Stomach (tissue), 19 donors: Measurements from ENCODE around the gene SH2D5. TPM values are rescaled to one million over a fixed set of nuclear protein-coding genes. Genes with fewer than 3 reads are reported as not detected.
A peak's percentile ranks its signal among the peaks of the same experiment; 100 is the strongest.

Source experiments
- DNase-seq, 2 donors: peaks; one replicate each; pipeline versions ENCODE4 v3.0.0 to v3.0.0-alpha.2; 2013 to 2019
- H3K27ac ChIP-seq, 5 donors: fragments of 200-600 bp in 4 of 5; sonication (generic) in 4 of 5; one replicate each; pipeline ENCODE4 v1.5.1; 2013 to 2019; ENCODE audit warnings: mild to moderate bottlenecking in 1 of 5, moderate library complexity in 1 of 5
- H3K27me3 ChIP-seq, 3 donors: fragments of 200-600 bp; sonication (generic); one replicate each; pipeline ENCODE4 v1.5.1; 2017 to 2019; ENCODE audit warnings: mixed run types in 1 of 3
- H3K36me3 ChIP-seq, 4 donors: fragments of 200-600 bp; sonication (generic); 1 replicate in 3 of 4; 2 replicates in 1 of 4; pipeline ENCODE4 v1.5.1; 2016 to 2019
- H3K4me1 ChIP-seq, 4 donors: fragments of 200-600 bp; sonication (generic); one replicate each; pipeline ENCODE4 v1.5.1; 2016 to 2019
- H3K4me3 ChIP-seq, 4 donors: fragments of 200-600 bp; sonication (generic) in 3 of 4; one replicate each; pipeline ENCODE4 v1.5.1; 2016 to 2019; ENCODE audit warnings: mild to moderate bottlenecking in 1 of 4
- H3K9me3 ChIP-seq, 4 donors: fragments of 200-600 bp; sonication (generic); one replicate each; pipeline ENCODE4 v1.5.1; 2016 to 2019
- CTCF ChIP-seq, 7 experiments: fragments of 450-650 bp in 4 of 7; fragments of 200-600 bp in 3 of 7; sonication (generic) in 3 of 7; IDR thresholded peaks; one replicate each; pipeline ENCODE4 v1.5.1; 2016 to 2019; ENCODE audit warnings: antibody characterized with exemption in 7 of 7, control low read depth in 2 of 7, mild to moderate bottlenecking in 1 of 7
- EP300 ChIP-seq: sonication (generic); formaldehyde crosslinking; IDR thresholded peaks from one replicate; pipeline ENCODE4 v1.6.1; 2017; ENCODE audit warnings: antibody characterized with exemption
- POLR2A ChIP-seq, 4 donors: fragments of 450-650 bp; IDR thresholded peaks; one replicate each; pipeline ENCODE4 v1.6.1; 2016; ENCODE audit warnings: antibody characterized with exemption in 4 of 4, control low read depth in 2 of 4, mild to moderate bottlenecking in 1 of 4, moderate library complexity in 1 of 4
- POLR2AphosphoS5 ChIP-seq, 3 donors: sonication (generic); formaldehyde crosslinking; IDR thresholded peaks; one replicate each; pipeline ENCODE4 v1.6.1; 2016; ENCODE audit warnings: antibody characterized with exemption in 3 of 3
- WGBS, 5 donors: extraction: QIAGEN DNeasy Blood & Tissue Kit in 3 of 5; methylation state at CpG; one replicate each; pipeline versions ENCODE4 v1.1.5 to v1.1.7; 2013 to 2018; 5-methylcytosine and 5-hydroxymethylcytosine counted together
- intact Hi-C: fragments of 100-400 bp; cut with DNase I; formaldehyde crosslinking; loops from one replicate; pipeline ENCODE4 v1.15.1; 2023; ENCODE audit warnings: low total_unique reads
- long read RNA-seq, 10 donors: transcript quantifications; one replicate each; lab custom pipeline, GENCODE V29; 2026
- polyA plus RNA-seq, 3 donors: library from polyadenylated mRNA; stranded (reverse); fragments of 200-250 nt; gene quantifications; one replicate each; pipeline ENCODE4 v1.2.3, GENCODE V29; 2013
- total RNA-seq, 5 donors: library from RNA; depleted of rRNA; stranded (reverse); fragments of >200 nt; gene quantifications; one replicate each; pipeline versions ENCODE4 v1.1.0 to v1.2.3, GENCODE V29; 2014 to 2016
- donor health status: healthy with polysubstance abuse.
- donor health status: Bipolar disorder and iron deficiency.
- donor health status: healthy.

The SH2D5 gene
- 1 to 10 TPM in 1 of 5 donors, under 1 TPM in 1, not detected in 3; 0.29 to 7.0 TPM for total RNA-seq
- polyA plus RNA-seq = under 1 TPM in 2 of 3 donors, not detected in 1; 0.18 to 0.44 TPM
- long read RNA-seq, donor 1 = 0 reads
- long read RNA-seq, donor 2 = 0 reads
- long read RNA-seq, donor 3 = 0 reads
- long read RNA-seq, donor 4 = 0 reads
- long read RNA-seq, donor 5 = 0 reads
- long read RNA-seq, donor 6 = 0 reads
- long read RNA-seq, donor 7 = 0 reads
- long read RNA-seq, donor 8 = 0 reads
- long read RNA-seq, donor 9 = 0 reads
- long read RNA-seq, donor 10 = 0 reads

GRCh38 chr1:20732588-20733359 lies at the start of gene SH2D5:
TSS of gene SH2D5 (minus strand) at chr1:20732703. CDS start at chr1:20728044, 4,659 bp downstream.
- H3K9me3 ChIP-seq = no peaks in the 10 kb centered on the region
- peaks cover 0 to 51% (median 49%) of the 10 kb centered on the region in 3 donors for H3K27me3 ChIP-seq
- H3K4me1 ChIP-seq = peaks cover 26 to 42% (median 28%) of the 10 kb centered on the region in 4 donors
- intact Hi-C loops = no loop called here
- H3K4me3 ChIP-seq = peak within 1 kb of the TSS; percentile 58 to 65 (median 60)
- H3K27ac ChIP-seq = peak within 1 kb of the TSS; percentile 28 to 74 (median 65)
- peak; percentile 81 to 93 for DNase-seq
- WGBS, 5 donors = 1 to 2% (median 2%) methylated on average over 24 to 38 of the region's 38 CpGs
- peaks cover 0 to 16% (median 8%) of the 10 kb centered on the region in 4 donors for H3K36me3 ChIP-seq
- TF ChIP-seq POLR2A (IDR thresholded peaks at IDR 0.05) (no peak), POLR2AphosphoS5 (IDR thresholded peaks at IDR 0.05) (peak; percentile 43 to 83 (median 72)), CTCF (IDR thresholded peaks at IDR 0.05) (peak in 3 of 7 experiments; percentile 10 to 32 (median 30))

- H3K9me3 ChIP-seq = no peaks in the 10 kb centered on the region
- H3K4me1 ChIP-seq = peaks cover 0 to 34% (median 12%) of the 10 kb centered on the region in 4 donors
- no peaks in the 10 kb centered on the region for H3K27me3 ChIP-seq
- TF ChIP-seq POLR2AphosphoS5 (IDR thresholded peaks at IDR 0.05) = no peak
- TF ChIP-seq POLR2A (IDR thresholded peaks at IDR 0.05) = no peak
- TF ChIP-seq EP300 = no peak
- no peak for TF ChIP-seq CTCF (IDR thresholded peaks at IDR 0.05)
- intact Hi-C loops = no loop called here
- no peak for DNase-seq
- 84 to 91% (median 89%) methylated on average over 4 of the region's 4 CpGs for WGBS, 5 donors
- H3K4me3 ChIP-seq = no peak overlapping the region
- peaks cover 52 to 87% (median 77%) of the 10 kb centered on the region in 4 donors for H3K36me3 ChIP-seq
- H3K27ac ChIP-seq = no peak overlapping the region
Measured at GRCh38 chr1:20775700-20776099, 43.2 kb upstream of the SH2D5 start.

GRCh38 chr1:20771780-20772179 lies 39.3 kb upstream of the SH2D5 start:
- DNase-seq = no peak
- 84 to 92% (median 87%) methylated on average over 3 of the region's 3 CpGs for WGBS, 5 donors
- TF ChIP-seq EP300 = no peak
- TF ChIP-seq POLR2AphosphoS5 (IDR thresholded peaks at IDR 0.05) = no peak
- TF ChIP-seq CTCF (IDR thresholded peaks at IDR 0.05) = no peak
- no peak for TF ChIP-seq POLR2A (IDR thresholded peaks at IDR 0.05)
- H3K9me3 ChIP-seq = no peaks in the 10 kb centered on the region
- H3K4me3 ChIP-seq = no peak overlapping the region
- intact Hi-C loops = no loop called here
- peaks cover 0 to 8% (median 0%) of the 10 kb centered on the region in 4 donors for H3K4me1 ChIP-seq
- peaks cover 84 to 99% (median 98%) of the 10 kb centered on the region in 4 donors for H3K36me3 ChIP-seq
- H3K27ac ChIP-seq = no peak overlapping the region
- no peaks in the 10 kb centered on the region for H3K27me3 ChIP-seq

- intact Hi-C loops = no loop called here
- Histone ChIP-seq H3K27me3 (no peaks in the 10 kb centered on the region), H3K27ac (no peak overlapping the region), H3K36me3 (peaks cover 95 to 100% (median 100%) of the 10 kb centered on the region in 4 donors), H3K4me1 (no peaks in the 10 kb centered on the region), H3K4me3 (no peak overlapping the region), H3K9me3 (no peaks in the 10 kb centered on the region)
- 92 to 95% (median 94%) methylated on average over 6 of the region's 6 CpGs for WGBS, 5 donors
- no peak for TF ChIP-seq POLR2AphosphoS5 (IDR thresholded peaks at IDR 0.05)
- no peak for TF ChIP-seq CTCF (IDR thresholded peaks at IDR 0.05)
- no peak for TF ChIP-seq EP300
- TF ChIP-seq POLR2A (IDR thresholded peaks at IDR 0.05) = no peak
- DNase-seq = no peak
Measured at GRCh38 chr1:20770314-20771087, 38.0 kb upstream of the SH2D5 start.
